ENCODE measurements around the gene DTNB.

Gene DTNB

DNA sequence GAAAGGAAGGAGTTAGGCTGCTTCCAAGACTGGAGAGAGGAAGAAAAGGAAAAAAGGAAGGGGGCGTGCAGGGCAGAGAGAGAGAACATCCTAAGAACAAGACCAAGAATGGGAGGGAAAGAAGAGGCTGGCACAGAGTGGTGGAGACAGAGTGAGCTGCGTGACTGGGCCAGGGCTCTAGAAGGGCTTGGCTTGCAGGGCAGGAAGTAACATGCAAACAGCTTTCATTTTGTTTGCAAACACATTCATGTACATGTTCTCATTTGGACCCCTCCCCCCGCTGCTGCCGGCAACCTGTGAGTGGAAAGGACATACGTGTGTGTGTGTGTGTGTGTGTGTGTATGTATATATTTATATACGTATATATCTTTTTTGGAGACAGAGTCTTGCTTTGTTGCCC is 284.9 kb downstream of the DTNB start:
- DNase-seq (ENCODE audit: low read depth in 2 of 2) = no peak

DNA sequence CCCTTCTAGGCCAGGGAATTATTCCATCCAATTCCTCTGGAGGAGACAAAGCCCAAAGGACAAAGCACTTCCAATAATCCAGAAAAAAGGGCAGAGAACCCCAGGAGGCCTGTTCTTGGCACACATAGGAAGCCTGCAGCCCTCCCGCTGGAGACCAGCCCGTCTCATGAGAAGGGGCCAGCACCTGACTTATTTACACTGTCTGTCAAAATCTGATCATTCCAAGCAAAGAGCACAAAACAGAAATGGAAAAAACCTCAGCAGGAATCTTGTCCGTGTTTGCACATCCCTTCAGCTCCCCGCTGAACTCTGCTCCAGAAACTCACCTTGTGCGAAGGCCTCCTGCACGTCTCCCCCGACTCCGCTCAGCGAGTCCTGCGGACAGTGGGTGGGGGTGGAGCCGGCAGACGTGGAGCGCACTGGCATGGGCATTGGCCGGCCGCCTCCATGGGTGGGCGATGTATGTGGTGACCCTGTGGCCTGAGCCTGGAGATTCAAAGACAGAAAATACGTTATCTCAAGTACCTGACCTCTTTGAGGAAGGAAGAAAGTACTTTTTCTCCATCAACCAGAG is 285.4 kb downstream of the DTNB start:
- DNase-seq (ENCODE audit: low read depth in 2 of 2) = no peak

DNA sequence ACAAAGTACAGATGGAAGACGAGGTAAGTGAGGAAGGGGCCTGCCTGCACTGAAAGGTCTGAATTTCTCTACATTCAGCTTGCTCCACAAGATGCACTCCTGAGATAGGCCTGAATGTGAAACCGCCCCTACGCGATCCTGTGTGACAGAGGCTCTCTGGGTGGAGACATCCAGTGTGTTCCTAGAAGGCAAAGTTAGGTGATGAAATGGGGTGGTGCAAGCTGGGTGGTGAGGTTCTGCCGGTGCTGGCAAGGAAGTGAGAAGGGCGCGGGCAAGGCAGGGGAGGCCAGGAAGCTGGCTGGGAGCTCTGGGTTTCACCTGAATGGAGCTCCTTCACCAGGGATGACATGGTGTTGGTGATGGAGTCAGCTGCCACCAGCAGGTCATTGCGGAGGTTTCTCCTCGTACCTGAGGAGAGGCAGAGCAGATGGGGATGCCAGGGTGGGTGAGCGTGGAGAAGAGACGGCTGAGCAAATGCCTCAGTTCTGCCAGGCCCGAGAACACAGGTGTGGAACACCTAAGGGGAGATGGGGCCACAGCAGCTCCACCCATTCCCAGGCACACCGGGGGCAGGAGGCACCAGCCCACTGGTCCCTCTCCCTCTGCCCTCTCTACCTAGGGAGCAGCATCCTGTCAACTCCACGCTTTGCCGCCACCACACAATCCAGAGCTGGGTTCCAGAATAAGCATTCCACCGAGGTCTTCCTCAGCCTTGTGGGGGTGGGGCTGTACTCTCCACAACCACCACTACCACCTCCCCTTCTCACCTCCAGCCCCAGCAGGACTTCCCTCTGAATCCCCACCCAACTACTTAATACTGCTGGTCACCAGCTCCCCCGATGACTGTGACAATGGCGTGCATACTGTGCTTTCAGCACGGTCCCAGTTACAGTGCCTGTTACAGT is 286.2 kb downstream of the DTNB start:
- no peak for DNase-seq (ENCODE audit: low read depth in 2 of 2)

DNA sequence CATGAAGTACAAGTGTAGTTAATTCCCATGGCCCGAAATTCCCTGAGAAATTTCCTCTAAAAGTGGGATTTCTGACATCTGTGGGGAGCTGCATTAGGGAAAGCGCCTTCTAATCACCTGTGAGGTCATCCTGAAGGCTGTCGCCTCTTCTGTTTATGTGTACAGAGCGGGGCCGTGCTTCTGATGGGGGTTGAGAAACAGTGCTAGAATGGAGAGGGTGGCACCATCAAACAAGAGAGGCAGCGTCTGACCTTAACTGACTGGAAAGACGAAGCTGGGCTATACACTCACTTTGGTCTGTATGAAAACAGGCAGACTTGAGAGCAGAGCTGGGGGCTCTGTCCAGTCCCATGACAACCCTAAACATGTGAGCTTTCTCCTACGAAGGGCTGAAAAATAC is 287.5 kb downstream of the DTNB start:
- no peak for DNase-seq (ENCODE audit: low read depth in 2 of 2)

- DNase-seq (ENCODE audit: low read depth in 2 of 2) = no peak
These were observed 289.6 kb downstream of the DTNB start for GRCh38 chr2:25383806-25384205.

- no peak for DNase-seq (ENCODE audit: low read depth in 2 of 2)
These were observed 291.9 kb downstream of the DTNB start for GRCh38 chr2:25381502-25381901.

- no peak for DNase-seq (ENCODE audit: low read depth in 2 of 2)
These were observed 292.6 kb downstream of the DTNB start for GRCh38 chr2:25380586-25381375.

- no peak for DNase-seq (ENCODE audit: low read depth in 2 of 2)
These were observed 293.4 kb downstream of the DTNB start for GRCh38 chr2:25380023-25380422.

- DNase-seq (ENCODE audit: low read depth in 2 of 2) = no peak
These were observed 293.8 kb downstream of the DTNB start for GRCh38 chr2:25379535-25379934.

DNA sequence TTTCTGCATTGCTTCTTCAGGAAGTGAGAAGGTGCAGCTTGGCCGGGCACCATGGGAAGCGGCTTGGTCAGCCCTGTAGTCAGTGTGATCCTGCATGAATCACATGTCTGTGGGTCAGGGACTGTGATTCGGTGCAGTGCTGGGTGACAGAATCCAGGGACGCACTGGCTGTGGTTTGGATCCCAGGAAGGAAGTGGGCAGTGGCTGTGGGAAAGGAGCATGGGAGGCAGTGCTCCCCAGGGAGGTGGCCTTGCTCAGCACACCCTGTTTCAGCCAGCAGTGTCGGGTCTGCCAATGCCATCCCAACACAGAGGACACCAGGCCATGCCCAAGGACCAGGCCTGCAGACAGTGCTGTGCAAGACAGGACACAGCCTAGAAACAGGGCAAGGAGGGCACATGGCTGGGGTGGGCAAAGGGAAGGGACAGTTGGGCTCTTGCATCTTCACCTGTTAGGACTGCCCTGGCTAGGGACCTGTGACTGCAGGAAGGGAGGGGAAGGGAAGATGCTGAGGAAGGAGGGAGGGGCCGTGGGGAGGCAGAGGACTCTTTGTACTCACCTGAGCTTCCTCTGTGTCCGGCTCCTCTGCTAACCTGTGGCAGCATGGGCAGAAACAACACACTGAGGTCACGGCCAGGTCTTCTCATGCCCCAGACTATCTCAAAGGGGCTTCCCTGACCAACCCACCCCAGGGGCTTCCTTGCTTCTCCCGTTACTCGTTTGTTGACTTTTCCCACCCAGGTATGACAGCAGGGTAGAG is 294.5 kb downstream of the DTNB start:
- DNase-seq (ENCODE audit: low read depth in 2 of 2) = no peak

DNA sequence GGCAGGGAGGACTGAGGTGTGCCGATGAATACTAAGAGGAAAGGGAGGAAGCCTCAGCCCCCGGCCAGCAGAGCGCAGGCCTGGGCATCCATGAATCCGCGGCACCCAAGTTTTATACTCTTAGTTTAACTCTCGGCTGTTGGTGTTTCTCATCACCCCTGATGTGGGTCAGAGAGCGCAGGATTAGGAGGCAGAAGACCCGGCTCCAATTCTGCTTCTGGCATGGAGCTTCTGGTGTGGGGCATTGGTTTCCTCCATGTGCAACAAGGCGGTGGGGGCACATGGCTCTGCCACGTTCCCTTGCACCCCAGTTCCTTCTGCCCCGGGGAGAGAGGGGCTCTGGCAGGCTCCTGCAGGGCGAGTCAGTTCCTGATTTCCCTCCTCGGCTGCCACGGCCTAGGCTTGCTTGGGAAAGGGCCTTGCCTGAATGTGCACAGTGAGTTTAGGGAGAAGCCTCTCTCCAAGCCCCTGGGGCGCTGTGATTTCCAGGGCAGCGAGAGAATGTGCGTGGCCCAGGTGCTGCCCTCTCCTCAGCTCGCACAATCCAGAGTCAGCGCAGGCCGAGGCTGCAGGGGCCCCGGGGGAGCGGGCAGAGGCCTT is 295.5 kb downstream of the DTNB start:
- no peak for DNase-seq (ENCODE audit: low read depth in 2 of 2)

- peak; percentile 85 to 88 for DNase-seq (ENCODE audit: low read depth in 2 of 2)
These were observed 296.4 kb downstream of the DTNB start for GRCh38 chr2:25376750-25377621.

DNA sequence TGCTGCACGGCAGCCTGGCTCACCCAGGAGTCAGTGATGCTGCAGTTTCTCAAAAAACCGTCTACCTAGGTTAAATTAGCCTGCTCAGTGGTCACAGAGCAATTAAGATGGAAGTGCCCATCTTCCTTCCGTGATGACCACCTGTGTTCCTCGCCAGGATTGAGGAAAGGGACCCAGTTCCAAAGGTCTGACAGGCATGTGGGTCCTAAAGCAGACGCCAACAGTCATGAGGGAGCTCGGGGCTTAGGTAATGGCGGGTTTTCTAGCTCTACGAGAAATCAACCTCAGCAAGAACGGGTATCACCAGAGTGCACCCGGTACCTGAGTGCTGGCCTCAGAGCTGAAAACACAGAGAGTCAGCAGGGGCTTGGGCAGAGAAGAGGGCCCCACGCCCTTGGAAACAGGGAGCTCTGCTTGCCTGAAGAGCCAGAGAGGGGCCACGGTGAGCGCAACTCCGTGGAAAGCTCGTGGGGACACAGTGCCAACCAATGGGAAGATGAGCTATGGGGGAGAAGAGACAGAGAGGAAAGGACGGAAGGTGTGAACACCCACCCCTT is 297.3 kb downstream of the DTNB start:
- DNase-seq (ENCODE audit: low read depth in 2 of 2) = no peak

DNA sequence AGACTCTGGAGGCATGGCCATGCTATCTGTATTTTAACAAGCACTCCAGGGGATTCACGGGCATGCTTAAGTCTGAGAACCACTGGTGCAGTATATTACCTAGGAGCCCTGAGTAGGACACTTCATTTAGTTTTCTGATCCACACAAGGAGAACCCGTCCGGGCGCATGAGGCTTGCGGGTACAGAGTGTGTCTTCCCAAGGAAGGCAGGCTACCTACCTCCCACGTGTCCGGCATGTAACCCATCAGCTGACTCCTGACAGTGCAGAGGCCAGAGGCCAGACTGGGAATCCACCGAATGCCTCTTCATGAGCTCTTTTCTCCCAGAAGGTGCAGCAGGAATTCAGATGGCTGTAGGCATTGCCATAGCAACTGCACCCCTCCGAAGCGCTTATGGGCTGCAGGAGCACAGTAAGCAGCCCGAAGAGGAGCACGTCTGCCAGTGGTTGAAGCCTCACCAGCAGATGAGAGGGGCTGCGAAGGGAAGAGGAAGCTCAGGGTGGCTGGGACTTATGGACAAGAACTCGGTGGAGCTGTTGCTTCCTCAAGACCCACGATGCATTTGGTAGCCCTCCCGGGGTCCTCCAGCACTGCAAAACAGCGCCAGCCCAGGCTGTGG is 297.9 kb downstream of the DTNB start:
- no peak for DNase-seq (ENCODE audit: low read depth in 2 of 2)

- DNase-seq (ENCODE audit: low read depth in 2 of 2) = no peak
These were observed 298.6 kb downstream of the DTNB start for GRCh38 chr2:25374827-25375226.

DNA sequence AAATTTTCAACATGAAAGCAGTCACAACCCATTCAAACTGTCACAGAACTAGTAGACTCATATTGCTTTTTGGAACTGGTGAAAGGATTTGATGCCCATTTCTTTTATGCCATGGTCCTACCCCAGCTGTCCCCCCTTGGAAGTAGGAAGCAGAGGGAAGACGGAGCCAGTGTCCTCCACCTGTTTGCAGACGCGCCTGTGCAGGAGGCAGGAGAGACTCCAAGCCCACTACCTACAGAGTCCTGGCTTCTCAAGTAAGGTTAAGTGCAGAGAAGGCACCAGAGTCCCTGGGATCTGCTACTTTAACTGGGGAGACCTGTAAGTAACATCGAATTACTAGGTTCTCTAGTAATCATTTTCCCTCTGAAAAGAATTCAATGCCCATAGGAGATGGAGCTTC is 299.0 kb downstream of the DTNB start:
- DNase-seq (ENCODE audit: low read depth in 2 of 2) = no peak

DNA sequence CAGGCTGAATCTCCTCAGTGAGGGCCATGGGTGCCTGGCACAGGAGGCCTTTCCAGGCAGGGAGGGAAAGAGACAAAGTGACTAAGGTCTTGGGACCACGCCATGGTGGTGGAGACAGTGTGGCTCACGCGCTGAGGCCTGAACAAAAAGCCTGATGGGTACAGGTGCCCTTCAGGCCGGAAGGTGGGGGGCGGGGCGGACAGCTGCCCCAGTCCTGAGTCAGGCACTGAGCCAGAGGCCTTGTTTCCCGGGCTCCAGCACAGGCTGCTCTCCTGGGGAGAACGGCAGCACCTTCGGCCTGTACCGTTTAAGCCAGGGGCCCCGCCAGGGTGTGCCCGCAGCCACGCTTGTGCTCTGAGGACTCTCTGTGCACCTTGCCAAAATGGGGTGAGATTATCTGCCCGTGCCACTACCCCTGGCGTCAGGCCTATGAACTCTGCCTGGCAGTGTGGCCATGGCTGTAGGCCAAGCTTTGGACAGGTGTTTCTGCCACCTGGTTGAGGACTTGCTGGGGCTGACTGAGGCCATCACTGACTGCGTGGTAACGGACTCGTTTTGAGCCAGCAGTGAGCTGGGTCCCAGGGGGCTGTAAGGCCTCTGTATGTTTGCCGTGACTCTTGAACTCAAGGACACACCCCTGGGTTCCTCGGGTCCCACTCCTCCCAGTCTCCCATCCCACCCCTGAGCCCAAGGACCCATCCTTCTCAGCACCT is 300.0 kb downstream of the DTNB start:
- DNase-seq (ENCODE audit: low read depth in 2 of 2) = no peak

DNA sequence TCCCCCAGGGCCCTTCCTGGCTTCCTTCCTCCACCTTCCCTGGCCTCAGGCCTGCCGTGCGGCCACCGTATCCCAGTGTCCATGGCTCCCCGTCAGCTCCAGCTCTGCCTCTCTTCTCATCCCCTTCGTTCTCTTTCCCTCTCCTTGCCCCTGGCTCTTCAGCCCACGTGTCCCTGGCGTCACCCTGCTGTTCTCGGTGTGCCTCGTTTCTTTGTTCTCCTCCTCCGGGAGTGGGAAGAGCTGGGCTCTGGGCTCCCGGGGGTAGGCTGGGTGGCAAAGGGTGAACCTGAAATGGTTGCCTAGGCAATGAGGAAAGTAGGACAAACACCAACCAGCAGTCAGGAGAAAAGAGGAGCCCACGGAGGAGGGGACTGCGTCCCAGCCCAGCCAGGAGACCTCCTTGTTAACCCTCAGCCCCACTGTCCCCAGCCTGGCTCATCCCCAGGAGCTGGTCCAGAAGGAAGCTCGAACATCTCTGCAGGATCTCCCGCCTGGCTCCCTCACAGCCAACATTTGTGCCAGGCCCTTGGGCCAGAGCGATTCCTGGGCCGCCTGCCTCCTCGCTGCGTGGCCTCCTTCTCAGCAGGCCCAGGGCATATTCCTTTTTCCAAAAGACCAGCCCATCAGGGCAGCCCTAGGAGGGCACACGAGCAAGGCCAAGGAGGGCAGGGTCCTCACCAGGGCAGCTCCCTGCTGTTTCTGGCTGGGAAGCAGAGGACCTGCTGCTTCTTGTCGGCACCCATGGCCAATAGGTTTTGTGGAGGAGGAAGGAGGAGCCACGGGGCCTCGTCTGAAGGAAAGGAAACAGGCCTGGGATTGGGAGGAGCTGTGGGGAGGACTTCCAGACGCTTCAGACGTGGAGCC is 300.7 kb downstream of the DTNB start:
- DNase-seq (ENCODE audit: low read depth in 2 of 2) = no peak
